Ishikawa (cell line): Measurements from ENCODE around the gene PLXDC2.

Experiments used
- CEBPB ChIP-seq: IDR thresholded peaks from 2 replicates; pipeline ENCODE4 v1.6.1; 2012
- CREB1 ChIP-seq: IDR thresholded peaks from 2 replicates; pipeline ENCODE4 v1.6.1; 2012; ENCODE audit warnings: low read depth
- EGR1 ChIP-seq: IDR thresholded peaks from 2 replicates; pipeline ENCODE4 v1.6.1; 2012
- EP300 ChIP-seq: IDR thresholded peaks from 2 replicates; pipeline ENCODE4 v1.6.1; 2012; ENCODE audit warnings: borderline replicate concordance
- FOXM1 ChIP-seq: IDR thresholded peaks from 2 replicates; pipeline ENCODE4 v1.6.1; 2012; ENCODE audit warnings: low read depth, borderline replicate concordance
- NFIC ChIP-seq: IDR thresholded peaks from 2 replicates; pipeline ENCODE4 v1.6.1; 2012
- RAD21 ChIP-seq: IDR thresholded peaks from 2 replicates; pipeline ENCODE4 v1.6.1; 2012; ENCODE audit warnings: low read depth
- TAF1 ChIP-seq: IDR thresholded peaks from 2 replicates; pipeline ENCODE4 v1.6.1; 2012; ENCODE audit warnings: low read depth, mild to moderate bottlenecking
- TCF12 ChIP-seq: IDR thresholded peaks from 2 replicates; pipeline ENCODE4 v1.6.1; 2012; ENCODE audit warnings: low read depth
- TEAD4 ChIP-seq: IDR thresholded peaks from 2 replicates; pipeline ENCODE4 v1.6.1; 2012
- USF1 ChIP-seq: IDR thresholded peaks from 2 replicates; pipeline ENCODE4 v1.6.1; 2012
- YY1 ChIP-seq: IDR thresholded peaks from 2 replicates; pipeline ENCODE4 v1.6.1; 2012; ENCODE audit warnings: low read depth
- ZBTB7A ChIP-seq: IDR thresholded peaks from 2 replicates; pipeline ENCODE4 v1.6.1; 2012; ENCODE audit warnings: low read depth
- TF ChIP-seq, protein P1 (sequence below): IDR thresholded peaks from 2 replicates; pipeline ENCODE4 v1.6.1; 2012
- TF ChIP-seq, protein P2 (sequence below): IDR thresholded peaks from 2 replicates; pipeline ENCODE4 v1.6.1; 2012; ENCODE audit warnings: low read depth, mild to moderate bottlenecking

PLXDC2 gene

GRCh38 chr10:20128811-20129210, 312.6 kb downstream of the PLXDC2 start:
- TF ChIP-seq USF1: no peak

GRCh38 chr10:20132816-20133215, 316.6 kb downstream of the PLXDC2 start:
- TF ChIP-seq RAD21: no peak
- TF ChIP-seq YY1: no peak
- no peak for TF ChIP-seq EGR1
- TF ChIP-seq TEAD4: no peak
- TF ChIP-seq TAF1: no peak
- no peak for TF ChIP-seq TCF12
- no peak for TF ChIP-seq CREB1
- TF ChIP-seq USF1: no peak
- TF ChIP-seq CEBPB: no peak
- TF ChIP-seq ZBTB7A: no peak
- no peak for TF ChIP-seq NFIC
- TF ChIP-seq, protein P1, sequence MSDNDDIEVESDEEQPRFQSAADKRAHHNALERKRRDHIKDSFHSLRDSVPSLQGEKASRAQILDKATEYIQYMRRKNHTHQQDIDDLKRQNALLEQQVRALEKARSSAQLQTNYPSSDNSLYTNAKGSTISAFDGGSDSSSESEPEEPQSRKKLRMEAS: no peak
- TF ChIP-seq EP300: no peak
- TF ChIP-seq, protein P2, sequence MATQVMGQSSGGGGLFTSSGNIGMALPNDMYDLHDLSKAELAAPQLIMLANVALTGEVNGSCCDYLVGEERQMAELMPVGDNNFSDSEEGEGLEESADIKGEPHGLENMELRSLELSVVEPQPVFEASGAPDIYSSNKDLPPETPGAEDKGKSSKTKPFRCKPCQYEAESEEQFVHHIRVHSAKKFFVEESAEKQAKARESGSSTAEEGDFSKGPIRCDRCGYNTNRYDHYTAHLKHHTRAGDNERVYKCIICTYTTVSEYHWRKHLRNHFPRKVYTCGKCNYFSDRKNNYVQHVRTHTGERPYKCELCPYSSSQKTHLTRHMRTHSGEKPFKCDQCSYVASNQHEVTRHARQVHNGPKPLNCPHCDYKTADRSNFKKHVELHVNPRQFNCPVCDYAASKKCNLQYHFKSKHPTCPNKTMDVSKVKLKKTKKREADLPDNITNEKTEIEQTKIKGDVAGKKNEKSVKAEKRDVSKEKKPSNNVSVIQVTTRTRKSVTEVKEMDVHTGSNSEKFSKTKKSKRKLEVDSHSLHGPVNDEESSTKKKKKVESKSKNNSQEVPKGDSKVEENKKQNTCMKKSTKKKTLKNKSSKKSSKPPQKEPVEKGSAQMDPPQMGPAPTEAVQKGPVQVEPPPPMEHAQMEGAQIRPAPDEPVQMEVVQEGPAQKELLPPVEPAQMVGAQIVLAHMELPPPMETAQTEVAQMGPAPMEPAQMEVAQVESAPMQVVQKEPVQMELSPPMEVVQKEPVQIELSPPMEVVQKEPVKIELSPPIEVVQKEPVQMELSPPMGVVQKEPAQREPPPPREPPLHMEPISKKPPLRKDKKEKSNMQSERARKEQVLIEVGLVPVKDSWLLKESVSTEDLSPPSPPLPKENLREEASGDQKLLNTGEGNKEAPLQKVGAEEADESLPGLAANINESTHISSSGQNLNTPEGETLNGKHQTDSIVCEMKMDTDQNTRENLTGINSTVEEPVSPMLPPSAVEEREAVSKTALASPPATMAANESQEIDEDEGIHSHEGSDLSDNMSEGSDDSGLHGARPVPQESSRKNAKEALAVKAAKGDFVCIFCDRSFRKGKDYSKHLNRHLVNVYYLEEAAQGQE: no peak
- no peak for TF ChIP-seq FOXM1

DNA sequence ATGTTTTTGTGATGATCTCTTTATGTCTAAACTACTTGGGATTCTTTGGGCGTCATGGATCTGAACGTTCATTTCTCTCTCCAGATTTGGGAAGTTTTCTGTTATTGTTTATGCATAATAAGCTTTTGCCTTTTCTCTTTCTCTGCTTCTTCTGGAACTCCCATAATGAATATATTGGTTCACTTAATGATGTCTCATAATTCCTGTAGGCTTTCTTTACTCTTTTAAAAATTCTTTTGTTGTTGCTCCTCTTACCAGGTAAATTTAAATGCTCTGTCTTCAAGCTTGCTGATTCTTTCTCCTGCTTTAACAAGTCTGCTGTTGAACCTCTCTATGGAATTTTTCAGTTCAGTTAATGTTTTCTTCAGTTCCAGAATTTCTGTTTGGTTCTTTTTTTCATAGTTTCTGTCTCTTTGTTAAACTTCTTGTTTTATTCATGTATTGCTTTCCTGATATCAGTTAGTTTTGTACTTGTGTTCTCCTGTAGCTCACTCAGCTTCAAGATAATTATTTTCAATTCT, 317.5 kb downstream of the PLXDC2 start:
- TF ChIP-seq TEAD4 (no peak), EP300 (no peak), TCF12 (no peak), YY1 (no peak), CEBPB (no peak)

DNA sequence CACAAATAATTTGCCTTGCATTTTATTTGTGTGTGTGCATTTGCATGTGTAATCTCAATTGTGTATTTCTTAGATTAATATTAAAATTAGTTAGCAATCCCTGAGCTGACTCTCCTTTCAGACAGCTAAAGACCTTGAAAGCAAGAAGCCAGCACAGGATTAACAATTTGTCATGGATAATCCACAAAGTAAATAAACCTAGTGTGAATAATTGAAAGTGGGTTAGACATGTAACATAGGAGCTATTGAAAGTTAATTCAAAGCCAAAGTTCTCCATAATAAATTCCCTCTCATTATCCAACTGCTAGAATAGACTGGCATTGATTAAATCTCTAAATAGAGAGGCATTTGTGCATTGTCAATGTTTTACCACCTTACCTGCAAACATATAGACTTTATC, 326.1 kb downstream of the PLXDC2 start:
- TF ChIP-seq RAD21 (no peak), TCF12 (no peak), NFIC (no peak), CREB1 (no peak), FOXM1 (no peak), YY1 (no peak), EGR1 (no peak), EP300 (no peak), USF1 (no peak), CEBPB (no peak), ZBTB7A (no peak), TAF1 (no peak), TEAD4 (no peak)
- TF ChIP-seq, protein P2: no peak
- TF ChIP-seq, protein P1: no peak

DNA sequence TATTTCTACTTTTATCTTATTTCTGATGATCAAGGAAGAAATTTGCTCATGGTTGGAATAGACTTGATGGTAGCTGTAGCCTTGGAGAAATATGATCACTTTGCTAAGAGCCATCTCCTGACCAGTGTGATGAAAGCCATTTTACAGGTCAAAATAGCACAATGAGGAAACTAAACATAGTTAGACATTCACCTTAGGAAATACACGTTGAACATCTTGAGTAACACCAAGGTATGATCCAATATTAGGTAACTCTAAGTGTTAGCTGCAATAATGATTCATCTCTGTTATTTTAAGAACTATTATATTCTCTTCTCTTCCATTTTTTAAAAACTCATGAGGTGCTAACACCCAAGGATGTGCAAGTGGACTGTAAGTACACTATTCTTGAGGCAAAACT, 328.0 kb downstream of the PLXDC2 start:
- TF ChIP-seq, protein P1: no peak
- TF ChIP-seq CREB1: no peak
- TF ChIP-seq TEAD4: no peak
- TF ChIP-seq RAD21: no peak
- TF ChIP-seq NFIC: no peak
- TF ChIP-seq USF1: no peak
- TF ChIP-seq, protein P2: no peak
- TF ChIP-seq ZBTB7A: no peak
- TF ChIP-seq EGR1: no peak
- no peak for TF ChIP-seq FOXM1
- no peak for TF ChIP-seq TAF1
- no peak for TF ChIP-seq YY1
